ENCODE data around the gene FOLR2. TPM values are rescaled to one million over a fixed set of nuclear protein-coding genes. Genes with fewer than 3 reads are reported as not detected.
"Not testable (repeated sequence)": the region's sequence is repeated elsewhere in the genome, so short reads cannot be mapped to it uniquely, and the experiment has no call there.

The FOLR2 gene
- total RNA-seq (2014; rRNA removed; shearing (Covaris generic)) = not detected in 2 replicates

DNA sequence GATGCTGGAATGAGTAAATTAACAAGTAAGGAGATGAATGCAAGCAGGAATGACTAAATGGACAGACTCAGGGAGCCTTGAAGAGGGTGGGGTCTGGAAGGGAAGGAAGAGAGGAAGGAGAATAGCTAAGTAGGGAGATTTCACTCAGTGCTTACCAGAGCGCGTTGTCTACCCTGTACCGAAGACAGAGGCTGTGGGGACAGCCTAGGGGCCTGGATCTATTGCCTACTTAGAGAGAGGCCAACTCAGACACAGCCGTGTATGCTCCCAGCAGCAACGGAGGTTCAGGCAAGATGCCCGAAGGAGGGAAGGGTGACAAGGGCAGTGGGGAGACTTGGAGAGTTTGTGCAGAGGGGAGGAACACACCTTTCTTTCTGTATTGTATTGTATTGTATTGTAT is at the start of gene FOLR2:
FOLR2 (plus strand) TSS at position 157 of the 400 bp plus-strand sequence. CDS start 1,791 bp downstream, outside the sequence.
- no peak for DNase-seq
- Histone ChIP-seq H3K36me3 (replicated peaks; ENCODE audit: control insufficient read depth, insufficient read depth, low read length) (no peaks in the 10 kb centered on the region), H3K27me3 (ENCODE audit: control insufficient read depth, insufficient read depth, low read length) (peaks cover 1% of the 10 kb centered on the region)

DNA sequence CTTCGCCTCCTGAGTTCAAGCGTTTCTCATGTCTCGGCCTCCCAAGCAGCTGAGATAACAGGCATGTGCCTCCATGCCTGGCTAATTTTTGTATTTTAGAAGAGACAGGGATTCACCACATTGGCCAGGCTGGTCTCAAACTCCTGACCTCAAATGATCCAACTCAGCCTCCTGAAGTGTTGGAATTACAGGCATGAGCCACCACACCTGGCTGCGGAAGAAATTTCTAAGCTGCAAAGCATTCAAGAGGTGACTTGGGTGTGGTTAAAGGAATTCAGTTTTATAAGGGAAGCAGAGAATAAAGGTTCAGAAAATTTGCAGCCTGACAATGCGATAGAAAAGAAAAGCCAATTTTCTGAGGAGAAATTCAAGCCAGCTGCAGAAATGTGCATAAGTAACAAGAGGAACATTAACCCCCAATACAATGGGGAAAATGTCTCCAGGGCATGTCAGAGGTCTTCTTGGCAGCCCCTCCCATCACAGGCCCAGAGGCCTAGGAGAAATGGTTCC is 47.5 kb upstream of the FOLR2 start:
- H3K36me3 ChIP-seq (replicated peaks; ENCODE audit: control insufficient read depth, insufficient read depth, low read length); DNase-seq; H3K27me3 ChIP-seq (ENCODE audit: control insufficient read depth, insufficient read depth, low read length); H3K4me3 ChIP-seq (ENCODE audit: insufficient read depth, low read depth, low read length): not testable (repeated sequence)

More for the DNA sequence above, at the start of gene FOLR2:
- no peak within 1 kb of the TSS for H3K4me3 ChIP-seq (ENCODE audit: insufficient read depth, low read depth, low read length)

DNA sequence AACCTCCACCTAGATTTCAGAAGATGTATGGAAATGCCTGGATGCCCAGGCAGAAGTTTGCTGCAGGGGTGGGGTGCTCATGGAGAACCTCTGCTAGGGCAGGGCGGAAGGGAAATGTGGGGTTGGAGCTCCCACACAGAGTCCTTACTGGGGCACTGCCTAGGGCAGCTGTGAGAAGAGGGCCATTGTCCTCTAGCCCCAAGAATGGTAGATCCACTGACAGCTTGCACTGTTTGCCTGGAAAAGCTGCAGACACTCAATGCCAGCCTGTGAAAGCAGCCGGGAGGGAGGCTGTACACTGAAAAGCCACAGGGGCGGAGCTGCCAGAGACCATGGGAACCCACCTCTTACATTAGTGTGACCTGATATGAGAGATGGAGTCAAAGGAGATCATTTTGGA is 46.8 kb upstream of the FOLR2 start:
- not testable (repeated sequence) for DNase-seq; H3K36me3 ChIP-seq (replicated peaks; ENCODE audit: control insufficient read depth, insufficient read depth, low read length); H3K4me3 ChIP-seq (ENCODE audit: insufficient read depth, low read depth, low read length); H3K27me3 ChIP-seq (ENCODE audit: control insufficient read depth, insufficient read depth, low read length)

DNA sequence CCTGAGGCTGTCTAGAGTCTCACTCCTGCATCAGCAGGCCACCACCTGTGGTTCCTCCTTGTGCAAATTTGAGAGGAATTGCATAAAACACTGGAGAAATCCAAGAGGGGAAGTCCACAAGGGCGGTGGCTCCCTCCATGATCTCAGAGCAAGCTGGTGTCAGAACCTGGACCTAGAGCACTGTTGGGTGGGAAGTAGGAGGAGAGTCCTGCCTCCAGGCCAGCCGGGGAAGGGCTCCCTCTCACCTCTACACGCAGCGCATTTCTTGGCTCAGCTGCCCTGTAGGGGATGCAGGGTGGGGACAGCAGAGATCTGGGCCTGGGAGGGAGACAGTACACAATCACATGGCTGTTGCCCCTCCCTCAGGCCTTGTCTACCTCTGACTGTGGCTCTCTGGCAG is 44.6 kb upstream of the FOLR2 start:
- not testable (repeated sequence) for H3K27me3 ChIP-seq (ENCODE audit: control insufficient read depth, insufficient read depth, low read length); DNase-seq; H3K4me3 ChIP-seq (ENCODE audit: insufficient read depth, low read depth, low read length); H3K36me3 ChIP-seq (replicated peaks; ENCODE audit: control insufficient read depth, insufficient read depth, low read length)

DNA sequence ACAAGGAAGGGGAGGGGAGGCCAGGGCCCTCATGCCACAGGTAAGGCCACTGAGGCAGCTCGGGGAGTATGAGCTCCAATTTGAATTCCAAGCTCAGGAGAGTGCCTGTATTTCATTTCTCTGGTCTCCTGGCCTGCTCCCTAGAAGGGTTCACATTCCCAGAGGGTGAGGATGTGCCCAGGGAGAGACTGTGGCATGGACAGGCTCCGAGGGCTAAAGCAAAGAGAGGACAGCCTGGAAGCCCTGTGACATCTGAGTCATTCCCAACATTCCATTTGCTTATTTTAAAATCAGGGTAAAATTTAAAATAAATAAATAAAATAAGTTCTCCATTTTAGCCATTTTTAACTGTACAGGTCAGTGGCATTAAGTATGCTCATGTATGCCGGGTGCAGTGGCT is 43.3 kb upstream of the FOLR2 start:
- no peak for DNase-seq
- no peaks in the 10 kb centered on the region for H3K27me3 ChIP-seq (ENCODE audit: control insufficient read depth, insufficient read depth, low read length)
- no peaks in the 10 kb centered on the region for H3K36me3 ChIP-seq (replicated peaks; ENCODE audit: control insufficient read depth, insufficient read depth, low read length)
- H3K4me3 ChIP-seq (ENCODE audit: insufficient read depth, low read depth, low read length) = no peak overlapping the region

DNA sequence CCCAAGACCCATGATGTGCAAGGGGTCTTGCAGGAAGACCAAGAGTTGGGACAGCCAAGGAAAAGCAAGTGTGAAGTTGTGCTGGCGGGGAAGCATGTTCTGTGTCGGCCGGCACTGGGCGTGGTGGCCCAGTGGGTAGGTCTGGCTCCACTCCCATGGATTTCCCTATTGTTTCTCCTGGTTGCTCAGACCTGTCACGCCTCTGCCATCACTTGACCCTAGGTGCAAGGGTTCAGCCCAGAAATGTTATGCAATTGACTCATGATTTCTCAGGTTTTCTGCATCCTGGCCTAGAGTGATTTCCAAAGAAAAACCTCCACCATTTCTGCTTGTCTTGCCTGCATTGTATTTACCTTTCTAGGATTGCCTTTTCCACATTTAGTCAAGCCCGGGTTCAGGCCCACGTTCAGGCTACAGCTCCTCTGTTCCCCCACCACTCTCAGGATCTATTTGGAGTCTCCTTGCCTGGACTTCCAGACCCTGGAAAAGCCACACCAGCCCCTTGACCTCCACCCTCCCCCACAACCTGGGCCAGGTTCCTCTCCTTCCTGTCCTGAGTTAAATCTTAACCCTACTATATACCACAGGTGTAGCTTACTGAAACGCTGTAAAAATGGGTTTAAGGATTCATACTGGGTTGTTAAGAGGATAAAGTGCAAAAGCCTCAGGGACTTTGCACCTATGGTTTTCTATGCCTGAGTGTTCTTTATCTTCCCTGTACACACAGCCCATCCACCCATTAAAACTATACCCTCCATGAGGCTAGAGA is 42.1 kb upstream of the FOLR2 start:
- no peak for DNase-seq
- no peaks in the 10 kb centered on the region for H3K36me3 ChIP-seq (replicated peaks; ENCODE audit: control insufficient read depth, insufficient read depth, low read length)
- no peak overlapping the region for H3K4me3 ChIP-seq (ENCODE audit: insufficient read depth, low read depth, low read length)
- H3K27me3 ChIP-seq (ENCODE audit: control insufficient read depth, insufficient read depth, low read length) = no peaks in the 10 kb centered on the region

DNA sequence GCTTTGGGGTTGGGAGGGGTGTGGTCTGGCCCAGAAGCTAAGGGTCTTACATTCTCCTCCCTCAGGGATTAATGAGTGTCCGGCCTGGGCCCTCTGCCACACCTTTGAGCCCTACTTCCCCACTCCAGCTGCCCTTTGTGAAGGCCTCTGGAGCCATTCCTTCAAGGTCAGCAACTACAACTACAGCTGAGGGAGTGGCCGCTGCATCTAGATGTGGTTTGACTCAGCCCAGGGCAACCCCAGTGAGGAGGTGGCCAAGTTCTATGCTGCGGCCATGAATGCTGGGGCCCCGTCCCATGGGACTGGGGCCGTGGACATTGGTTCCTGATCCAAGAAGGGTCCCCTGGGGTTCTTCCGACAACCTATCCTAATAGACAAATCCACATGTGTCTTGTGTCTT is 38.9 kb upstream of the FOLR2 start:
- Histone ChIP-seq H3K27me3 (ENCODE audit: control insufficient read depth, insufficient read depth, low read length) (no peaks in the 10 kb centered on the region), H3K36me3 (replicated peaks; ENCODE audit: control insufficient read depth, insufficient read depth, low read length) (no peaks in the 10 kb centered on the region), H3K4me3 (ENCODE audit: insufficient read depth, low read depth, low read length) (no peak overlapping the region)
- DNase-seq = no peak

DNA sequence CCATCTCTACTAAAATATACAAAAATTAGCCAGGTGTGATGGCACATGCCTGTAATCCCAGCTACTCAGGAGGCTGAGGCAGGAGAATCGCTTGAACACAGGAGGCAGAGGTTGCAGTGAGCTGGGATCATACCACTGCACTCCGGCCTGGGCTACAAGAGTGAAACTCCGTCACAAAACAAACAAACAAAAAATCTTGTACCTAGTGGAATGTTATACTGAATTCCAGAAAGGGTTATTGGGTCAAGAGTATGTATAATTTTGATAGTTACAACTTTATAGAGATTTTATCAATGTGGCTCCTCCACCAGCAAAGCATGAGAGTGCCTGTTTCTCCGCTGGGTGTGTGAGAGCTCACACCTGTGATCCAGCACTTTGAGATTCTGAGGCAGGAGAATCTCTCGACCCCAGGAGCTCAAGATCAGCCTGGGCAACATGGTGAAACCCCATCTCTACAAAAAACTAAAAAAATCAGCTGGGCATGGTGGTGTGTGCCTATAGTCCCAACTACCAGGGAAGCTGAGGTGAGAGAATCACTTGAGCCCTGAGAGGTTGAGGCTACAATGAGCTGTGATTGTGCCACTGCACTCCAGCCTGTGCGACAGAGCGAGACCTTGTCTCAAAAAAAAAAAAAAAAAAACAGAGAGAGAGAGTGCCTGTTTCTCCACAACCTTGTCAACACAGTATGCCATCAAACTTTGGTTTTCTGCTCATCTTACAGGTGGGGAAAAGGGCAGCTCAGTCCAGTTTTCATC is 37.4 kb upstream of the FOLR2 start:
- H3K4me3 ChIP-seq (ENCODE audit: insufficient read depth, low read depth, low read length) = no peak overlapping the region
- no peak for DNase-seq
- H3K36me3 ChIP-seq (replicated peaks; ENCODE audit: control insufficient read depth, insufficient read depth, low read length) = no peaks in the 10 kb centered on the region
- H3K27me3 ChIP-seq (ENCODE audit: control insufficient read depth, insufficient read depth, low read length) = no peaks in the 10 kb centered on the region

DNA sequence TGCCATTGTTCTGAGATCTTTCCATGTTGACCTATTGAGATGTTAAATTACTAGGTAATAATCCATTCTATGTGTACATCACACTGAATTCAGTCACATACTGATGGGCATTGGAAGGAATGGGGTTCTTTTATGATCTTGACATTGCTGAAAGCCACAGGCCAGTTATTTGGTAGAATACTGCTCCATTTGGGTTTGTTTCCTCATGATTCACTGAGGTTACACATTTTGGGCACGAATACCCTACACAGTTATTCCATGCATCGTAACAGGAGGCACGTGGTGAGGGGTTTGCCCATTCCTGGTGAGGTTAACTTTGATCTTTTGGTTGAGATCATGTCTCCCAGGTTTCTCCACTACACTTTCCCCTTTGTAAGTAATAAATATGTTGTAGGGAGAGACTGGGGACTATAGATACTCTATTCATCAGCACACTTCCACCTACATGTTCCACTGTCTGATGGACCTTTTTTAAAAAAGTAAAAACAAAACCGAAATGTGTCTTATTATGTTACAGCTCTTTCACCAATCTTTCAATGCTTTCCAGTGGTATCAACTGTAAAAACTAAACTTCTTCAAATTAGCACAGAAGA is 36.7 kb upstream of the FOLR2 start:
- Histone ChIP-seq H3K4me3 (ENCODE audit: insufficient read depth, low read depth, low read length) (no peak overlapping the region), H3K36me3 (replicated peaks; ENCODE audit: control insufficient read depth, insufficient read depth, low read length) (no peaks in the 10 kb centered on the region), H3K27me3 (ENCODE audit: control insufficient read depth, insufficient read depth, low read length) (no peaks in the 10 kb centered on the region)
- no peak for DNase-seq

DNA sequence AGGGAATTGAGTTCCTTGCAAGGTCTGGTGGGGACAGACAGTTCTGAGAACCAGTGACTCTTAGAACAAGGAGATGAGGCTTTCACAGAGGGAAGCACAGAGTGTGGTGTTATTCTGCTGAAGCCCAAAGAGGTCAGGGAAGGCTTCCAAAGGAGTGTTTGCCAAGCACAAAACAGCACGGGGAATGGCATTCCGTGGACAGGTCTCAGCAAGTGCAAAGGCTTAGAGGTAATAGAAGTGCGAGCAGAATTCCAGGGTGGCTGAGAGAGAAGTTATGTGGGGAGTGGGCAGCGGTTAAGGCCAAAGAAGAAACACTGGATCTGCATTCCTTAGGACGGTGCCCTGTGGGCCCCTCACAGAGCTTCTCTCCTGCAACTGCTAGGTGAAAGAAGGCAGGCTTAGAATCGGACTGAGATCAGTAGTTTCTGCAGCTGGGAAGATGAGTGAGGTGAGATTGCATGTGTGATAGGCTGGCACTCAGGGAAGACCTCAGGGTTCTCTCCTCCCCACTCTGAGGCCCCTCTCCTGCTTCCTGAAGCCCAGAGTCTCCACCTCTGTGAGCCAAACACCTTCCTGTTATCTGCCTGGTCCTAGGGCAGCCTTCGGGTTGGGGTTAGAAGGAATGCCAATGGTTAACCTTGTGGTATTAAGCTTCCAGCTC is 35.6 kb upstream of the FOLR2 start:
- not testable (repeated sequence) for H3K27me3 ChIP-seq (ENCODE audit: control insufficient read depth, insufficient read depth, low read length); H3K4me3 ChIP-seq (ENCODE audit: insufficient read depth, low read depth, low read length); DNase-seq; H3K36me3 ChIP-seq (replicated peaks; ENCODE audit: control insufficient read depth, insufficient read depth, low read length)

DNA sequence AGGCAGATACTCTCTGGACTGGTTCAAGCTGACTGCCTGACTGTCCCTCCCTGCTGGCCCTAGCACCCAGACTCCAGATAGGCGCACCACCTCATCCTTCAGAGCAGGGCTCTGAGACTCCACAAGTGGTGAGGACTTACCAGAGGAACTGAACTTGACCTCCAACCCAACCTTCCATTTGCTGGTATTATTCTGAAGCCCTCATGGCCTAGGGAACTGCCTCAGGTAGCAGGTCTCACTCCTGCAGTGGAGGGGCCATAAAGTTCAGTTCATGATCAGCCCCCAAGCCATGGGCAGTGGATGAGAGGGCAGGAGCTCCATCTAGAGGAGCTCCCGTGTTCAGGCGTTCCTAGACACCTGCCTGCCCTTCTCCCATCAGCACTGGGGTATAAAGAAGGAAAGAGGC is 35.0 kb upstream of the FOLR2 start:
- H3K27me3 ChIP-seq (ENCODE audit: control insufficient read depth, insufficient read depth, low read length); H3K36me3 ChIP-seq (replicated peaks; ENCODE audit: control insufficient read depth, insufficient read depth, low read length); H3K4me3 ChIP-seq (ENCODE audit: insufficient read depth, low read depth, low read length): not testable (repeated sequence)
- DNase-seq = peak; percentile 48

DNA sequence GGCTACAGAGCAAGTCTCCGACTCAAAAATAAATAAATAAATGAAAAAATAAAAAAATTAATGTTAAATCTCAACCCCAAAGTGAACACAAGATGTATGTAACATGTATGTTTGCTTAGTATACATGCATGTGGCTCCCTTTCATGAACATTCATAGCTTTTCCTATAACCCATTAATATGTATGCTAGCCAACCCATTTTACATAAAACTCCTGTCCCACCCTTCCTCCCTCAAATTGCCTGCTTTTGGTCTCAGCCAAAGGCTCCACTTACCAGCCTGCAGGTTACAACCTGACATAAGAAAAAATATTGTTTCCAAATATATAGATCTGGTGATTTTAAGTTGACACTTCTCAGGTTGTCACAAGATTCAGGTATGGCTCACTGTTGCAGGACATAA is 28.3 kb upstream of the FOLR2 start:
- no peak for DNase-seq
- Histone ChIP-seq H3K36me3 (replicated peaks; ENCODE audit: control insufficient read depth, insufficient read depth, low read length) (no peaks in the 10 kb centered on the region), H3K27me3 (ENCODE audit: control insufficient read depth, insufficient read depth, low read length) (no peaks in the 10 kb centered on the region), H3K4me3 (ENCODE audit: insufficient read depth, low read depth, low read length) (no peak overlapping the region)

DNA sequence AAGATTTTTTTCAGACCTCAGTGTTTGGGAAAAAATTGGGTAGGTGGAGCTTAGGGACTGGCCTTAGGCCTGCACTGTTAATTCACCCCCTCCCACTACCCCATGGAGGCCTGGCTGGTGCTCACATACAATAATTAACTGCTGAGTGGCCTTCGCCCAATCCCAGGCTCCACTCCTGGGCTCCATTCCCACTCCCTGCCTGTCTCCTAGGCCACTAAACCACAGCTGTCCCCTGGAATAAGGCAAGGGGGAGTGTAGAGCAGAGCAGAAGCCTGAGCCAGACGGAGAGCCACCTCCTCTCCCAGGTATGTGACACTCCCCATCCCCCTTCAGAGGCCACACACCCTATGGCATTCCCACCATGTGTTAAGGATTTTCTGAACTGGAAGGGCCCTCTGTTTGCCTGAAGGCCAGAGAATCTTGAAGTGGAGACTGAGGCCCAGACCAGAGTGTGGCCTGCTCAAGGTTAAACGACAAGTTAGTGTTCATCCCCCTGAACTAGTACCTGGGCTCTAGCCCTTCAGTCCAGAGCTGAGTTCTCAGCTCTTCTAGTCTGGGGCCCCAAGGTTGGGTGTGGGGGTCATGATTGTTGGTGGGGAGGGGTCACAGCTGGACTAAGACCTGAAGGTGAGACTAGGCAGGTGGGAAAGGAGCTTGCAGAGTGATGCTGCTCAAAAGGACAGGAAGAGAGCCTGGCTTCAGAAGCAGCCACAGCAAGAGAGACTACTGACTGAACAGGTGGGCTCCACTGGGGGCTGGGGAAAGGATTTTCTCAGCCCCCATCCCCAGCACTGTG is 26.9 kb upstream of the FOLR2 start:
- Histone ChIP-seq H3K27me3 (ENCODE audit: control insufficient read depth, insufficient read depth, low read length) (no peaks in the 10 kb centered on the region), H3K4me3 (ENCODE audit: insufficient read depth, low read depth, low read length) (no peak overlapping the region), H3K36me3 (replicated peaks; ENCODE audit: control insufficient read depth, insufficient read depth, low read length) (no peaks in the 10 kb centered on the region)
- DNase-seq = no peak

DNA sequence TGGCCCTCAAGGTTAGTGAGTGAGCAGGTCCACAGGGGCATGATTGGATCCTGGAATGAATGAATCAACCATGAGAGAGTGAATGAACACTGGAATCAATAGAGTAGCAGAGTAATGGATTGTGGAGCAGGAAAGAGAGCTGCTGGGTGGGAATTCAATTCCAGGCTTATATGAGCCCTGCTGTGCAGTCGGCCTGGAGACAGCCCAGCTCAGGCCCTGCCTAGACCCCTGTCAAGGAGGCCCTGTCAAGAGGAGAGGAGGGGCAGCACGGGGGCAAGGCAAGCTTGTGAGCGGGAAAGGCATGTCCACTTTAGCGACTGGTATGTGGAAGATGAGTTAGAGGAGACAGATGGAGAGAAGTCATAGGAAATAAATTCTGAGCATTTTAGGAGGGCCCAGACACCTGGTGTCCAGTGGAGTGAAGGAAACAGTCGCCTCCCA is 25.9 kb upstream of the FOLR2 start:
- no peaks in the 10 kb centered on the region for H3K36me3 ChIP-seq (replicated peaks; ENCODE audit: control insufficient read depth, insufficient read depth, low read length)
- no peaks in the 10 kb centered on the region; the same call in 1 of the 2 replicates for H3K27me3 ChIP-seq (ENCODE audit: control insufficient read depth, insufficient read depth, low read length)
- DNase-seq = no peak
- no peak overlapping the region for H3K4me3 ChIP-seq (ENCODE audit: insufficient read depth, low read depth, low read length)

Measured in H7 (cell line).